K562 (cell line): ENCODE measurements around the gene VDAC2. TPM values are rescaled to one million over a fixed set of nuclear protein-coding genes. Genes with fewer than 3 reads are reported as not detected.

Source experiments
- JUN ChIP-seq, 2 experiments: sonication (generic) in 1 of 2; formaldehyde crosslinking in 1 of 2; IDR thresholded peaks; 2 replicates each; pipeline versions ENCODE4 v1.6.1 to v1.8.0; 2012 to 2022; ENCODE audit warnings: borderline replicate concordance in 2 of 2, mild to moderate bottlenecking in 2 of 2, improper control_type of control experiment in 1 of 2, low read depth in 1 of 2, low read length in 1 of 2, missing genetic modification reagents in 1 of 2
- WHSC1 ChIP-seq: IDR thresholded peaks from one replicate; pipeline ENCODE4 v1.6.1; 2012; ENCODE audit warnings: low read length, control low read depth, inconsistent platforms
- ZKSCAN1 ChIP-seq: fragments of 150-350 bp; IDR thresholded peaks from 2 replicates; pipeline ENCODE4 v1.6.1; 2016; ENCODE audit warnings: low read depth, low read length
- ZNF584 ChIP-seq: fragments of 200-800 bp; sonication (Bioruptor generic); IDR thresholded peaks from 2 replicates; pipeline ENCODE4 v1.6.1; 2016; ENCODE audit warnings: low read depth, mild to moderate bottlenecking, missing genetic modification characterization, missing compliant biosample characterization
- polyA plus RNA-seq, 8 experiments: library from polyadenylated mRNA; depleted of rRNA in 4 of 8; stranded (reverse) in 5 of 8; unstranded in 3 of 8; fragments of >200 nt; fragmentation: Nextera tagmentation in 2 of 8; fragmentation: Illumina TruSeq in 1 of 8; extraction: Ambion mirVana in 2 of 8; extraction: Trizol in 1 of 8; gene quantifications; 2 replicates each; pipeline versions ENCODE4 v1.2.1 to v1.2.3, GENCODE V29; 2011 to 2014; ENCODE audit warnings: inconsistent platforms in 1 of 8, missing spikeins in 1 of 8
- total RNA-seq, 7 experiments: library from RNA; depleted of rRNA in 6 of 7; stranded (reverse); fragments of >200 nt in 6 of 7; fragmentation: Illumina TruSeq in 2 of 7; extraction: Trizol in 2 of 7; gene quantifications; 2 replicates each; pipeline versions ENCODE4 v1.2.1 to v1.2.3, GENCODE V29; 2011 to 2021; ENCODE audit warnings: low replicate concordance in 1 of 7
- TF ChIP-seq, protein P1 (sequence below): fragments of 200-600 bp; sonication (generic); IDR thresholded peaks from one replicate; pipeline ENCODE4 v1.6.1; 2012; ENCODE audit warnings: mild to moderate bottlenecking, low read depth, low read length, inconsistent platforms
- TF ChIP-seq, protein P2 (sequence below), 2 experiments: fragments of 450-650 bp; formaldehyde crosslinking in 1 of 2; IDR thresholded peaks; 2 replicates each; pipeline versions ENCODE4 v1.4.0 to v1.6.1; 2014 to 2020; ENCODE audit warnings: mild to moderate bottlenecking in 2 of 2, borderline replicate concordance in 1 of 2, low read depth in 1 of 2

The VDAC2 gene
- total and polyA plus RNA-seq, 9 of the 15 experiments (the other 6 are each of a cell fraction or from before 2014, with no cell fraction given) = 139 to 450 (median 250) TPM

DNA sequence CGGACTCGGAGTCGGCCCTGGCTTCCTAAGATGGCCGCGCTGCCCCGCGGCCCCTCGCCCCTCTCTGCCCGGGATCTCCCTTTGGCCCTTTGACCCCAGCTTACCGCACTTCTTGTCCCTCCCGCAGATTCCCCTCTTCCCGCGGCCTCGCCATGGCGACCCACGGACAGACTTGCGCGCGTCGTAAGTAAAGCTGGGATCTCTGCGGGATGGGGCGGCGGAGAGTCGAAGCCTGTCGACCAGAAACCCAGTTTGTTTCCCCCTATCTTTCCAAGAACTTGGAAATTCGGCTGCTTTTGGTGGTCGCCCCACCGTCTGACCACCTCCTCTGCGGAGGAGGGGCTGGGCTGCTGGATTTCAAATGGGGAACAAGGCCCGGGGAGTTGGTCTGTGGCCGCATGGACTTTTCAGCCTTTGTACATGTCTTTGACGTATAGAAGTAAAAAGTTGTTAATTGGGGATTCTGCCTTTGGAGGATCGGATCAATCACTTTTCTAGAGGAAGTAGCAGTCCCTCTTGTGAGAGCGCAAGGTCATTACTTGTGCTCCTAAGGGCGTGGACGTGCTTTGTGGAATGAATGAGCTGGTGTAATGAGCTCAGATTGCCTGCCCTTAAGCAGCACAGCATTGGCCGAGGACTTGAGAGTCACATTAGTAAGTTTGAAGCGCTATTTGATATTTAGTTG, 553 bp downstream of the VDAC2 start (continued):
- TF ChIP-seq WHSC1 = no peak
- TF ChIP-seq ZNF584 (CRISPR knock-in tag) = no peak
- TF ChIP-seq, protein P1, sequence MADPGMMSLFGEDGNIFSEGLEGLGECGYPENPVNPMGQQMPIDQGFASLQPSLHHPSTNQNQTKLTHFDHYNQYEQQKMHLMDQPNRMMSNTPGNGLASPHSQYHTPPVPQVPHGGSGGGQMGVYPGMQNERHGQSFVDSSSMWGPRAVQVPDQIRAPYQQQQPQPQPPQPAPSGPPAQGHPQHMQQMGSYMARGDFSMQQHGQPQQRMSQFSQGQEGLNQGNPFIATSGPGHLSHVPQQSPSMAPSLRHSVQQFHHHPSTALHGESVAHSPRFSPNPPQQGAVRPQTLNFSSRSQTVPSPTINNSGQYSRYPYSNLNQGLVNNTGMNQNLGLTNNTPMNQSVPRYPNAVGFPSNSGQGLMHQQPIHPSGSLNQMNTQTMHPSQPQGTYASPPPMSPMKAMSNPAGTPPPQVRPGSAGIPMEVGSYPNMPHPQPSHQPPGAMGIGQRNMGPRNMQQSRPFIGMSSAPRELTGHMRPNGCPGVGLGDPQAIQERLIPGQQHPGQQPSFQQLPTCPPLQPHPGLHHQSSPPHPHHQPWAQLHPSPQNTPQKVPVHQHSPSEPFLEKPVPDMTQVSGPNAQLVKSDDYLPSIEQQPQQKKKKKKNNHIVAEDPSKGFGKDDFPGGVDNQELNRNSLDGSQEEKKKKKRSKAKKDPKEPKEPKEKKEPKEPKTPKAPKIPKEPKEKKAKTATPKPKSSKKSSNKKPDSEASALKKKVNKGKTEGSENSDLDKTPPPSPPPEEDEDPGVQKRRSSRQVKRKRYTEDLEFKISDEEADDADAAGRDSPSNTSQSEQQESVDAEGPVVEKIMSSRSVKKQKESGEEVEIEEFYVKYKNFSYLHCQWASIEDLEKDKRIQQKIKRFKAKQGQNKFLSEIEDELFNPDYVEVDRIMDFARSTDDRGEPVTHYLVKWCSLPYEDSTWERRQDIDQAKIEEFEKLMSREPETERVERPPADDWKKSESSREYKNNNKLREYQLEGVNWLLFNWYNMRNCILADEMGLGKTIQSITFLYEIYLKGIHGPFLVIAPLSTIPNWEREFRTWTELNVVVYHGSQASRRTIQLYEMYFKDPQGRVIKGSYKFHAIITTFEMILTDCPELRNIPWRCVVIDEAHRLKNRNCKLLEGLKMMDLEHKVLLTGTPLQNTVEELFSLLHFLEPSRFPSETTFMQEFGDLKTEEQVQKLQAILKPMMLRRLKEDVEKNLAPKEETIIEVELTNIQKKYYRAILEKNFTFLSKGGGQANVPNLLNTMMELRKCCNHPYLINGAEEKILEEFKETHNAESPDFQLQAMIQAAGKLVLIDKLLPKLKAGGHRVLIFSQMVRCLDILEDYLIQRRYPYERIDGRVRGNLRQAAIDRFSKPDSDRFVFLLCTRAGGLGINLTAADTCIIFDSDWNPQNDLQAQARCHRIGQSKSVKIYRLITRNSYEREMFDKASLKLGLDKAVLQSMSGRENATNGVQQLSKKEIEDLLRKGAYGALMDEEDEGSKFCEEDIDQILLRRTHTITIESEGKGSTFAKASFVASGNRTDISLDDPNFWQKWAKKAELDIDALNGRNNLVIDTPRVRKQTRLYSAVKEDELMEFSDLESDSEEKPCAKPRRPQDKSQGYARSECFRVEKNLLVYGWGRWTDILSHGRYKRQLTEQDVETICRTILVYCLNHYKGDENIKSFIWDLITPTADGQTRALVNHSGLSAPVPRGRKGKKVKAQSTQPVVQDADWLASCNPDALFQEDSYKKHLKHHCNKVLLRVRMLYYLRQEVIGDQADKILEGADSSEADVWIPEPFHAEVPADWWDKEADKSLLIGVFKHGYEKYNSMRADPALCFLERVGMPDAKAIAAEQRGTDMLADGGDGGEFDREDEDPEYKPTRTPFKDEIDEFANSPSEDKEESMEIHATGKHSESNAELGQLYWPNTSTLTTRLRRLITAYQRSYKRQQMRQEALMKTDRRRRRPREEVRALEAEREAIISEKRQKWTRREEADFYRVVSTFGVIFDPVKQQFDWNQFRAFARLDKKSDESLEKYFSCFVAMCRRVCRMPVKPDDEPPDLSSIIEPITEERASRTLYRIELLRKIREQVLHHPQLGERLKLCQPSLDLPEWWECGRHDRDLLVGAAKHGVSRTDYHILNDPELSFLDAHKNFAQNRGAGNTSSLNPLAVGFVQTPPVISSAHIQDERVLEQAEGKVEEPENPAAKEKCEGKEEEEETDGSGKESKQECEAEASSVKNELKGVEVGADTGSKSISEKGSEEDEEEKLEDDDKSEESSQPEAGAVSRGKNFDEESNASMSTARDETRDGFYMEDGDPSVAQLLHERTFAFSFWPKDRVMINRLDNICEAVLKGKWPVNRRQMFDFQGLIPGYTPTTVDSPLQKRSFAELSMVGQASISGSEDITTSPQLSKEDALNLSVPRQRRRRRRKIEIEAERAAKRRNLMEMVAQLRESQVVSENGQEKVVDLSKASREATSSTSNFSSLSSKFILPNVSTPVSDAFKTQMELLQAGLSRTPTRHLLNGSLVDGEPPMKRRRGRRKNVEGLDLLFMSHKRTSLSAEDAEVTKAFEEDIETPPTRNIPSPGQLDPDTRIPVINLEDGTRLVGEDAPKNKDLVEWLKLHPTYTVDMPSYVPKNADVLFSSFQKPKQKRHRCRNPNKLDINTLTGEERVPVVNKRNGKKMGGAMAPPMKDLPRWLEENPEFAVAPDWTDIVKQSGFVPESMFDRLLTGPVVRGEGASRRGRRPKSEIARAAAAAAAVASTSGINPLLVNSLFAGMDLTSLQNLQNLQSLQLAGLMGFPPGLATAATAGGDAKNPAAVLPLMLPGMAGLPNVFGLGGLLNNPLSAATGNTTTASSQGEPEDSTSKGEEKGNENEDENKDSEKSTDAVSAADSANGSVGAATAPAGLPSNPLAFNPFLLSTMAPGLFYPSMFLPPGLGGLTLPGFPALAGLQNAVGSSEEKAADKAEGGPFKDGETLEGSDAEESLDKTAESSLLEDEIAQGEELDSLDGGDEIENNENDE = no peak
- no peak for TF ChIP-seq JUN (IDR thresholded peaks at IDR 0.05; ENCODE audit: borderline replicate concordance, low read depth, low read length)
- TF ChIP-seq JUN (CRISPR knock-in tag; IDR thresholded peaks at IDR 0.05; ENCODE audit: borderline replicate concordance) = no peak
- no peak for TF ChIP-seq ZKSCAN1
- TF ChIP-seq, protein P2, sequence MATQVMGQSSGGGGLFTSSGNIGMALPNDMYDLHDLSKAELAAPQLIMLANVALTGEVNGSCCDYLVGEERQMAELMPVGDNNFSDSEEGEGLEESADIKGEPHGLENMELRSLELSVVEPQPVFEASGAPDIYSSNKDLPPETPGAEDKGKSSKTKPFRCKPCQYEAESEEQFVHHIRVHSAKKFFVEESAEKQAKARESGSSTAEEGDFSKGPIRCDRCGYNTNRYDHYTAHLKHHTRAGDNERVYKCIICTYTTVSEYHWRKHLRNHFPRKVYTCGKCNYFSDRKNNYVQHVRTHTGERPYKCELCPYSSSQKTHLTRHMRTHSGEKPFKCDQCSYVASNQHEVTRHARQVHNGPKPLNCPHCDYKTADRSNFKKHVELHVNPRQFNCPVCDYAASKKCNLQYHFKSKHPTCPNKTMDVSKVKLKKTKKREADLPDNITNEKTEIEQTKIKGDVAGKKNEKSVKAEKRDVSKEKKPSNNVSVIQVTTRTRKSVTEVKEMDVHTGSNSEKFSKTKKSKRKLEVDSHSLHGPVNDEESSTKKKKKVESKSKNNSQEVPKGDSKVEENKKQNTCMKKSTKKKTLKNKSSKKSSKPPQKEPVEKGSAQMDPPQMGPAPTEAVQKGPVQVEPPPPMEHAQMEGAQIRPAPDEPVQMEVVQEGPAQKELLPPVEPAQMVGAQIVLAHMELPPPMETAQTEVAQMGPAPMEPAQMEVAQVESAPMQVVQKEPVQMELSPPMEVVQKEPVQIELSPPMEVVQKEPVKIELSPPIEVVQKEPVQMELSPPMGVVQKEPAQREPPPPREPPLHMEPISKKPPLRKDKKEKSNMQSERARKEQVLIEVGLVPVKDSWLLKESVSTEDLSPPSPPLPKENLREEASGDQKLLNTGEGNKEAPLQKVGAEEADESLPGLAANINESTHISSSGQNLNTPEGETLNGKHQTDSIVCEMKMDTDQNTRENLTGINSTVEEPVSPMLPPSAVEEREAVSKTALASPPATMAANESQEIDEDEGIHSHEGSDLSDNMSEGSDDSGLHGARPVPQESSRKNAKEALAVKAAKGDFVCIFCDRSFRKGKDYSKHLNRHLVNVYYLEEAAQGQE (IDR thresholded peaks at IDR 0.05; ENCODE audit: borderline replicate concordance) = no peak
- TF ChIP-seq, protein P2 (CRISPR knock-in tag; IDR thresholded peaks at IDR 0.05; ENCODE audit: low read depth) = no peak
